Measurements from ENCODE around the gene AMOTL2. TPM values are rescaled to one million over a fixed set of nuclear protein-coding genes. Genes with fewer than 3 reads are reported as not detected.

The AMOTL2 gene
- total and polyA plus RNA-seq, 2 donors (not counting 3 experiments of a cell fraction or from before 2014, with no cell fraction given): 130 to 145 TPM

- ChIA-PET POLR2A (interaction anchor here (1.5 kb wide), 1 partner anchor 66 kb away, joined by 4 read pairs; the partner anchor contains the start of gene AMOTL2), CTCF (interaction anchor here (0.7 to 13.9 kb wide), 23 partner anchors 11 to 292 kb away, joined by 3 to 296 read pairs (median 4); partner anchors contain the start of genes AMOTL2, ANAPC13 and CEP63)
- Histone ChIP-seq H3K4me3 (replicated peaks in 1 of 3; ENCODE audit: insufficient read depth in 1 of 3, low read depth in 1 of 3, low read length in 3 of 3) (no peak overlapping the region), H3K9me3 (replicated peaks; ENCODE audit: control insufficient read depth, insufficient read depth, low read length) (no peaks in the 10 kb centered on the region), H3K4me1 (ENCODE audit: control insufficient read depth, extremely low read depth, insufficient read depth, low read length) (peaks cover 3% of the 10 kb centered on the region), H2AFZ (ENCODE audit: low read depth, low read length) (peak overlapping the region; percentile 89), H3K27me3 (ENCODE audit: control insufficient read depth in 2 of 2, insufficient read depth in 2 of 2, low read length in 2 of 2) (peaks cover 0 to 6% of the 10 kb centered on the region in 2 experiments), H3K9me1 (replicated peaks; ENCODE audit: control insufficient read depth, extremely low read depth, insufficient read depth, low read length) (no peaks in the 10 kb centered on the region), H3K4me2 (ENCODE audit: insufficient read depth, low read length) (peak overlapping the region; percentile 4), H3K79me2 (ENCODE audit: control insufficient read depth, insufficient read depth, low read length) (no peaks in the 10 kb centered on the region), H4K20me1 (replicated peaks; ENCODE audit: control insufficient read depth, extremely low read depth, insufficient read depth, low read length) (no peaks in the 10 kb centered on the region), H3K27ac (ENCODE audit: insufficient read depth, low read depth, low read length) (no peak overlapping the region), H3K9ac (replicated peaks; ENCODE audit: extremely low read depth, insufficient read depth, low read length) (no peak overlapping the region), H3K36me3 (ENCODE audit: control insufficient read depth in 2 of 2, extremely low read depth in 1 of 2, insufficient read depth in 2 of 2, low read length in 2 of 2) (no peaks in the 10 kb centered on the region)
- FAIRE-seq (peak; percentile 93), DNase-seq (ENCODE audit: low read depth, low spot score) (peak; percentile 84)
- BruUV-seq (replicated peaks): no TSS peak
- intact Hi-C loops (cut with micrococcal nuclease): loop anchor here (1.0 kb wide), 6 partner anchors 70 to 184 kb away; no protein-coding TSS in a partner anchor
- peak; percentile 95 to 97 for TF ChIP-seq CTCF (IDR thresholded peaks at IDR 0.05; ENCODE audit: extremely low read depth in 1 of 2, insufficient read depth in 1 of 2, low read depth in 1 of 2, low read length in 2 of 2)
- no peak for TF ChIP-seq POLR2A (IDR thresholded peaks at IDR 0.05; ENCODE audit: low read depth, low read length)
- TF ChIP-seq JUN (IDR thresholded peaks at IDR 0.05; ENCODE audit: borderline replicate concordance, insufficient read depth, insufficient read length, low read depth): no peak
- dilution Hi-C loops (cut with MboI; ENCODE audit: extremely low pct_ligation_motif_present, low sequenced_read_pairs): no loop called here
Measured at GRCh38 chr3:134308350-134308891, 65.8 kb downstream of the AMOTL2 start.

- Histone ChIP-seq H3K9me1 (replicated peaks; ENCODE audit: control insufficient read depth, extremely low read depth, insufficient read depth, low read length) (no peaks in the 10 kb centered on the region), H4K20me1 (replicated peaks; ENCODE audit: control insufficient read depth, extremely low read depth, insufficient read depth, low read length) (no peaks in the 10 kb centered on the region), H3K36me3 (ENCODE audit: control insufficient read depth in 2 of 2, extremely low read depth in 1 of 2, insufficient read depth in 2 of 2, low read length in 2 of 2) (no peaks in the 10 kb centered on the region), H3K4me3 (replicated peaks in 1 of 3; ENCODE audit: insufficient read depth in 1 of 3, low read depth in 1 of 3, low read length in 3 of 3) (no peak overlapping the region), H3K9me3 (replicated peaks; ENCODE audit: control insufficient read depth, insufficient read depth, low read length) (no peaks in the 10 kb centered on the region), H3K27ac (ENCODE audit: insufficient read depth, low read depth, low read length) (no peak overlapping the region), H3K27me3 (ENCODE audit: control insufficient read depth in 2 of 2, insufficient read depth in 2 of 2, low read length in 2 of 2) (peaks cover 0 to 6% of the 10 kb centered on the region in 2 experiments), H2AFZ (ENCODE audit: low read depth, low read length) (no peak overlapping the region), H3K9ac (replicated peaks; ENCODE audit: extremely low read depth, insufficient read depth, low read length) (no peak overlapping the region), H3K79me2 (ENCODE audit: control insufficient read depth, insufficient read depth, low read length) (no peaks in the 10 kb centered on the region), H3K4me1 (ENCODE audit: control insufficient read depth, extremely low read depth, insufficient read depth, low read length) (peaks cover 2% of the 10 kb centered on the region), H3K4me2 (ENCODE audit: insufficient read depth, low read length) (no peak overlapping the region)
- ChIA-PET POLR2A (no interaction called here), CTCF (interaction anchor here (0.6 to 13.9 kb wide), 15 partner anchors 31 to 293 kb away, joined by 3 to 296 read pairs (median 5); partner anchors contain the start of gene AMOTL2)
- intact Hi-C loops (cut with micrococcal nuclease) (no loop called here), dilution Hi-C loops (cut with MboI; ENCODE audit: extremely low pct_ligation_motif_present, low sequenced_read_pairs) (no loop called here)
- FAIRE-seq: no peak
- TF ChIP-seq CTCF (IDR thresholded peaks at IDR 0.05; ENCODE audit: extremely low read depth in 1 of 2, insufficient read depth in 1 of 2, low read depth in 1 of 2, low read length in 2 of 2): no peak
- no peak for TF ChIP-seq EZH2 (IDR thresholded peaks at IDR 0.05; ENCODE audit: borderline replicate concordance, low read depth, low read length, severe bottlenecking)
- no peak for TF ChIP-seq MYC (IDR thresholded peaks at IDR 0.05; ENCODE audit: low read depth, low read length)
- no peak for TF ChIP-seq MAX (IDR thresholded peaks at IDR 0.05; ENCODE audit: insufficient read depth, insufficient read length)
- TF ChIP-seq POLR2AphosphoS5 (IDR thresholded peaks at IDR 0.05; ENCODE audit: insufficient read depth, low read depth, low read length): no peak
- no peak for TF ChIP-seq POLR2A (IDR thresholded peaks at IDR 0.05; ENCODE audit: low read depth, low read length)
- no peak for TF ChIP-seq JUN (IDR thresholded peaks at IDR 0.05; ENCODE audit: borderline replicate concordance, insufficient read depth, insufficient read length, low read depth)
- TF ChIP-seq GATA2 (IDR thresholded peaks at IDR 0.05; ENCODE audit: insufficient read depth, insufficient read length, low read depth, low read length): no peak
- TF ChIP-seq FOS (IDR thresholded peaks at IDR 0.05; ENCODE audit: borderline replicate concordance, insufficient read depth, low read length): no peak
- DNase-seq (ENCODE audit: low read depth, low spot score): no peak
- BruUV-seq (replicated peaks): no TSS peak
Measured at GRCh38 chr3:134307425-134307824, 66.8 kb downstream of the AMOTL2 start.

Measured in endothelial cell of umbilical vein (primary cell).